Rectal smooth muscle tissue (tissue), 1 donor: ENCODE measurements around the gene ZBTB12.

ENCODE experiments used
- H3K27ac ChIP-seq: one replicate; pipeline ENCODE4 v1.7.0; 2013; ENCODE audit warnings: low read depth, low read length, inconsistent platforms
- H3K27me3 ChIP-seq: one replicate; pipeline ENCODE4 v1.7.0; 2013; ENCODE audit warnings: low read length; ENCODE audit not compliant: control insufficient read depth, insufficient read depth
- H3K36me3 ChIP-seq: one replicate; pipeline ENCODE4 v1.7.0; 2013; ENCODE audit warnings: low read length; ENCODE audit not compliant: control insufficient read depth, insufficient read depth
- H3K4me1 ChIP-seq: one replicate; pipeline ENCODE4 v1.7.0; 2013; ENCODE audit warnings: low read length; ENCODE audit not compliant: control insufficient read depth, insufficient read depth
- H3K4me3 ChIP-seq: one replicate; pipeline ENCODE4 v1.7.0; 2013; ENCODE audit warnings: low read length
- H3K9ac ChIP-seq: one replicate; pipeline ENCODE4 v1.7.0; 2013; ENCODE audit warnings: low read length

Gene ZBTB12

GRCh38 chr6:31901953-31902643, at the start of gene ZBTB12:
ZBTB12 (minus strand) TSS chr6:31902086; CDS start chr6:31901305, 781 bp downstream.
- H3K4me3 ChIP-seq, result peak within 1 kb of the TSS; percentile 89

GRCh38 chr6:31949926-31950548, 48.2 kb upstream of the ZBTB12 start:
- no peak overlapping the region for H3K4me3 ChIP-seq
- H3K27ac ChIP-seq, result no peak overlapping the region
- H3K9ac ChIP-seq, result no peak overlapping the region
- H3K27me3 ChIP-seq, result no peaks in the 10 kb centered on the region
- H3K4me1 ChIP-seq, result peaks cover 3% of the 10 kb centered on the region
- H3K36me3 ChIP-seq, result peaks cover 23% of the 10 kb centered on the region

More at GRCh38 chr6:31901953-31902643, at the start of gene ZBTB12:
- peaks cover 10% of the 10 kb centered on the region for H3K4me1 ChIP-seq
- no peaks in the 10 kb centered on the region for H3K27me3 ChIP-seq
- H3K36me3 ChIP-seq, result no peaks in the 10 kb centered on the region
- H3K27ac ChIP-seq, result peak within 1 kb of the TSS; percentile 90
- H3K9ac ChIP-seq, result peak within 1 kb of the TSS; percentile 61

GRCh38 chr6:31948753-31949413, 47.0 kb upstream of the ZBTB12 start:
- peaks cover 12% of the 10 kb centered on the region for H3K36me3 ChIP-seq
- H3K27ac ChIP-seq, result no peak overlapping the region

GRCh38 chr6:31948306-31948705, 46.4 kb upstream of the ZBTB12 start:
- Histone ChIP-seq H3K9ac (no peak overlapping the region), H3K36me3 (peaks cover 7% of the 10 kb centered on the region), H3K27ac (no peak overlapping the region), H3K27me3 (no peaks in the 10 kb centered on the region), H3K4me1 (peaks cover 3% of the 10 kb centered on the region), H3K4me3 (no peak overlapping the region)

More at GRCh38 chr6:31948753-31949413, 47.0 kb upstream of the ZBTB12 start:
- H3K4me3 ChIP-seq, result no peak overlapping the region
- H3K4me1 ChIP-seq, result peaks cover 3% of the 10 kb centered on the region
- H3K27me3 ChIP-seq, result no peaks in the 10 kb centered on the region
- no peak overlapping the region for H3K9ac ChIP-seq

- no peaks in the 10 kb centered on the region for H3K27me3 ChIP-seq
- H3K4me3 ChIP-seq, result no peak overlapping the region
- no peak overlapping the region for H3K9ac ChIP-seq
- peaks cover 7% of the 10 kb centered on the region for H3K36me3 ChIP-seq
- no peak overlapping the region for H3K27ac ChIP-seq
- peaks cover 3% of the 10 kb centered on the region for H3K4me1 ChIP-seq
Observed at GRCh38 chr6:31947864-31948263, 46.0 kb upstream of the ZBTB12 start.

- H3K36me3 ChIP-seq, result peaks cover 7% of the 10 kb centered on the region
- H3K4me3 ChIP-seq, result no peak overlapping the region
- H3K27me3 ChIP-seq, result no peaks in the 10 kb centered on the region
- H3K27ac ChIP-seq, result no peak overlapping the region
- H3K4me1 ChIP-seq, result peaks cover 3% of the 10 kb centered on the region
- no peak overlapping the region for H3K9ac ChIP-seq
Observed at GRCh38 chr6:31947070-31947675, 45.3 kb upstream of the ZBTB12 start.

- Histone ChIP-seq H3K4me3 (peak overlapping the region; percentile 60), H3K27me3 (no peaks in the 10 kb centered on the region), H3K27ac (peak overlapping the region; percentile 78), H3K4me1 (peaks cover 3% of the 10 kb centered on the region), H3K9ac (no peak overlapping the region), H3K36me3 (peaks cover 4% of the 10 kb centered on the region)
Observed at GRCh38 chr6:31946370-31946885, 44.5 kb upstream of the ZBTB12 start.

- no peaks in the 10 kb centered on the region for H3K36me3 ChIP-seq
- no peak within 1 kb of the TSS for H3K9ac ChIP-seq
- H3K4me1 ChIP-seq, result peaks cover 3% of the 10 kb centered on the region
- peak within 1 kb of the TSS; percentile 78 for H3K27ac ChIP-seq
- H3K27me3 ChIP-seq, result no peaks in the 10 kb centered on the region
- peak within 1 kb of the TSS; percentile 60 for H3K4me3 ChIP-seq
Observed at GRCh38 chr6:31945507-31946369, 43.9 kb upstream of the ZBTB12 start, which contains the start of gene CFB. CFB (plus strand) TSS chr6:31946095; CDS start chr6:31946222, 127 bp downstream.

- Histone ChIP-seq H3K4me1 (peaks cover 3% of the 10 kb centered on the region), H3K36me3 (no peaks in the 10 kb centered on the region), H3K9ac (no peak overlapping the region), H3K4me3 (peak overlapping the region; percentile 60), H3K27ac (peak overlapping the region; percentile 78), H3K27me3 (no peaks in the 10 kb centered on the region)
Observed at GRCh38 chr6:31945154-31945506, 43.2 kb upstream of the ZBTB12 start.

- H3K27me3 ChIP-seq, result no peaks in the 10 kb centered on the region
- H3K36me3 ChIP-seq, result no peaks in the 10 kb centered on the region
- no peak overlapping the region for H3K27ac ChIP-seq
- peaks cover 3% of the 10 kb centered on the region for H3K4me1 ChIP-seq
- no peak overlapping the region for H3K4me3 ChIP-seq
- no peak overlapping the region for H3K9ac ChIP-seq
Observed at GRCh38 chr6:31943742-31944141, 41.9 kb upstream of the ZBTB12 start.

- no peak overlapping the region for H3K27ac ChIP-seq
- no peaks in the 10 kb centered on the region for H3K4me1 ChIP-seq
- no peaks in the 10 kb centered on the region for H3K27me3 ChIP-seq
- H3K9ac ChIP-seq, result no peak overlapping the region
- H3K36me3 ChIP-seq, result no peaks in the 10 kb centered on the region
- no peak overlapping the region for H3K4me3 ChIP-seq
Observed at GRCh38 chr6:31940256-31940664, 38.4 kb upstream of the ZBTB12 start.
